Caco-2 (cell line): ENCODE results near the gene NFASC. TPM values are rescaled to one million over a fixed set of nuclear protein-coding genes. Genes with fewer than 3 reads are reported as not detected.

Experiments
- BruUV-seq: library from RNA; stranded (reverse); fragments of 400-500 nt; replicated peaks from 2 replicates; lab custom pipeline; 2021; lab: Mats Ljungman, UMichigan
- CTCF ChIA-PET: fragments of 300-600 bp; sonication (Branson Sonifier 250); formaldehyde crosslinking; loops from one replicate; lab custom pipeline; 2022; ENCODE audit warnings: antibody characterized with exemption; lab: Charles Lee
- POLR2A ChIA-PET: fragments of 300-600 bp; sonication (Branson Sonifier 250); formaldehyde crosslinking; loops from one replicate; lab custom pipeline; 2022; ENCODE audit warnings: antibody characterized with exemption; lab: Charles Lee
- DNase-seq, 2 experiments: peaks; one replicate each; pipeline versions ENCODE4 v3.0.0 to v3.0.0-alpha.2; 2020 to 2022
- H3K27me3 ChIP-seq: replicated peaks from 2 replicates; pipeline ENCODE4 v1.6.0; 2011; ENCODE audit warnings: low read length; ENCODE audit not compliant: control insufficient read depth, insufficient read depth
- H3K36me3 ChIP-seq: 2 replicates; pipeline ENCODE4 v1.5.1; 2011; ENCODE audit warnings: low read length; ENCODE audit not compliant: control insufficient read depth, insufficient read depth
- H3K4me1 ChIP-seq: fragments of 250-450 bp; sonication (Bioruptor Pico); 2 replicates; pipeline ENCODE4 v1.5.1; 2020; ENCODE audit warnings: mild to moderate bottlenecking
- H3K4me3 ChIP-seq: 2 replicates; pipeline ENCODE4 v1.5.1; 2011; ENCODE audit warnings: low read depth, mild to moderate bottlenecking, control low read depth, low read length
- H3K9me3 ChIP-seq: fragments of 250-450 bp; sonication (Bioruptor Pico); 2 replicates; pipeline ENCODE4 v1.5.1; 2020; ENCODE audit warnings: mild to moderate bottlenecking, moderate library complexity
- H3K27ac Mint-ChIP-seq: one replicate; pipeline ENCODE4 v1.8.0; 2022; ENCODE audit warnings: mixed read lengths; ENCODE audit not compliant: unreplicated experiment
- H3K27me3 Mint-ChIP-seq: one replicate; pipeline ENCODE4 v1.8.0; 2022; ENCODE audit warnings: mixed read lengths; ENCODE audit not compliant: insufficient read depth, unreplicated experiment
- H3K36me3 Mint-ChIP-seq: one replicate; pipeline ENCODE4 v1.8.0; 2022; ENCODE audit warnings: mild to moderate bottlenecking, mixed read lengths; ENCODE audit not compliant: insufficient read depth, unreplicated experiment
- H3K4me1 Mint-ChIP-seq: one replicate; pipeline ENCODE4 v1.8.0; 2022; ENCODE audit warnings: low read depth, mixed read lengths; ENCODE audit not compliant: unreplicated experiment
- H3K4me3 Mint-ChIP-seq: one replicate; pipeline ENCODE4 v1.8.0; 2022; ENCODE audit warnings: mild to moderate bottlenecking, moderate library complexity, mixed read lengths; ENCODE audit not compliant: unreplicated experiment
- H3K9me3 Mint-ChIP-seq: one replicate; pipeline ENCODE4 v1.8.0; 2022; ENCODE audit warnings: mixed read lengths; ENCODE audit not compliant: unreplicated experiment
- CTCF ChIP-seq, 2 experiments: fragments of 200-600 bp in 1 of 2; IDR thresholded peaks; 1 replicate in 1 of 2; 2 replicates in 1 of 2; pipeline versions ENCODE4 v1.5.1 to v1.8.0; 2011 to 2022; ENCODE audit warnings: antibody characterized with exemption in 1 of 2, control low read depth in 1 of 2, inconsistent platforms in 1 of 2, low read depth in 1 of 2, low read length in 1 of 2, mild to moderate bottlenecking in 1 of 2, moderate library complexity in 1 of 2; ENCODE audit not compliant: insufficient read depth in 1 of 2, severe bottlenecking in 1 of 2, unreplicated experiment in 1 of 2
- intact Hi-C: fragments of 100-400 bp; cut with micrococcal nuclease; formaldehyde crosslinking; loops from one replicate; pipeline ENCODE4 v1.10.0; 2022; ENCODE audit not compliant: unreplicated experiment
- total RNA-seq: library from RNA; stranded (reverse); gene quantifications from 2 replicates; pipeline ENCODE4 v1.2.3, GENCODE V29; 2022

Gene NFASC
- total RNA-seq, 1 experiment from 2014 or later = 1.3 TPM

- no peaks in the 10 kb centered on the region for H3K9me3 ChIP-seq
- no peak overlapping the region for H3K4me3 Mint-ChIP-seq
- intact Hi-C loops = no loop called here
- no peaks in the 10 kb centered on the region for H3K9me3 Mint-ChIP-seq
- no peak overlapping the region for H3K4me3 ChIP-seq
- no peaks in the 10 kb centered on the region for H3K36me3 ChIP-seq
- ChIA-PET POLR2A (no interaction called here), CTCF (no interaction called here)
- DNase-seq = no peak
- H3K27ac Mint-ChIP-seq = no peak overlapping the region
- H3K36me3 Mint-ChIP-seq = no peaks in the 10 kb centered on the region
- TF ChIP-seq CTCF (IDR thresholded peaks at IDR 0.05; ENCODE audit: insufficient read depth in 1 of 2, low read depth in 1 of 2, low read length in 1 of 2, severe bottlenecking in 1 of 2, unreplicated experiment in 1 of 2) = no peak
- H3K27me3 Mint-ChIP-seq = peaks cover 6% of the 10 kb centered on the region
- no peaks in the 10 kb centered on the region for H3K27me3 ChIP-seq
- BruUV-seq = no TSS peak
- H3K4me1 Mint-ChIP-seq = no peaks in the 10 kb centered on the region
- H3K4me1 ChIP-seq = no peaks in the 10 kb centered on the region
Measured at GRCh38 chr1:204888294-204888693, 17.6 kb downstream of the NFASC start.

GRCh38 chr1:204889681-204890383 lies 19.2 kb downstream of the NFASC start:
- no peak for DNase-seq
- Mint-ChIP-seq H3K36me3 (no peaks in the 10 kb centered on the region), H3K27me3 (peaks cover 10% of the 10 kb centered on the region), H3K27ac (no peak overlapping the region), H3K4me3 (no peak overlapping the region), H3K9me3 (no peaks in the 10 kb centered on the region), H3K4me1 (no peaks in the 10 kb centered on the region)
- POLR2A ChIA-PET = no interaction called here
- Histone ChIP-seq H3K27me3 (no peaks in the 10 kb centered on the region), H3K4me1 (no peaks in the 10 kb centered on the region), H3K4me3 (no peak overlapping the region), H3K36me3 (no peaks in the 10 kb centered on the region), H3K9me3 (no peaks in the 10 kb centered on the region)
- intact Hi-C loops = no loop called here
- CTCF ChIA-PET = no interaction called here
- no TSS peak for BruUV-seq
- no peak for TF ChIP-seq CTCF (IDR thresholded peaks at IDR 0.05; ENCODE audit: insufficient read depth in 1 of 2, low read depth in 1 of 2, low read length in 1 of 2, severe bottlenecking in 1 of 2, unreplicated experiment in 1 of 2)

- Mint-ChIP-seq H3K36me3 (no peaks in the 10 kb centered on the region), H3K9me3 (no peaks in the 10 kb centered on the region), H3K4me3 (no peak overlapping the region), H3K27ac (no peak overlapping the region), H3K4me1 (no peaks in the 10 kb centered on the region), H3K27me3 (peaks cover 16% of the 10 kb centered on the region)
- no TSS peak for BruUV-seq
- no peaks in the 10 kb centered on the region for H3K9me3 ChIP-seq
- POLR2A ChIA-PET = no interaction called here
- no peak for DNase-seq
- TF ChIP-seq CTCF (IDR thresholded peaks at IDR 0.05; ENCODE audit: insufficient read depth in 1 of 2, low read depth in 1 of 2, low read length in 1 of 2, severe bottlenecking in 1 of 2, unreplicated experiment in 1 of 2) = no peak
- no peaks in the 10 kb centered on the region; the same call in 1 of the 2 replicates for H3K27me3 ChIP-seq
- CTCF ChIA-PET = no interaction called here
- H3K4me3 ChIP-seq = no peak overlapping the region
- no peaks in the 10 kb centered on the region for H3K4me1 ChIP-seq
- intact Hi-C loops = no loop called here
- no peaks in the 10 kb centered on the region for H3K36me3 ChIP-seq
Measured at GRCh38 chr1:204891860-204892259, 21.2 kb downstream of the NFASC start.
